HL-60 (cell line): Measurements from ENCODE around the gene IGSF9.

Experiments used
- CTCF ChIP-seq: IDR thresholded peaks from one replicate; pipeline ENCODE4 v1.5.1; 2011; ENCODE audit warnings: low read length, control low read depth, inconsistent platforms; ENCODE audit not compliant: insufficient read depth
- GABPA ChIP-seq: IDR thresholded peaks from 2 replicates; pipeline ENCODE4 v1.6.1; 2012; ENCODE audit warnings: low read depth
- POLR2AphosphoS5 ChIP-seq: IDR thresholded peaks from 2 replicates; pipeline ENCODE4 v1.6.1; 2012; ENCODE audit warnings: low read depth
- SPI1 ChIP-seq: IDR thresholded peaks from 2 replicates; pipeline ENCODE4 v1.6.1; 2012; ENCODE audit warnings: low read depth, mild to moderate bottlenecking, borderline replicate concordance
- TF ChIP-seq, protein P1 (sequence below): IDR thresholded peaks from 2 replicates; pipeline ENCODE4 v1.6.1; 2012; ENCODE audit warnings: low read depth; ENCODE audit not compliant: insufficient replicate concordance

DNA sequence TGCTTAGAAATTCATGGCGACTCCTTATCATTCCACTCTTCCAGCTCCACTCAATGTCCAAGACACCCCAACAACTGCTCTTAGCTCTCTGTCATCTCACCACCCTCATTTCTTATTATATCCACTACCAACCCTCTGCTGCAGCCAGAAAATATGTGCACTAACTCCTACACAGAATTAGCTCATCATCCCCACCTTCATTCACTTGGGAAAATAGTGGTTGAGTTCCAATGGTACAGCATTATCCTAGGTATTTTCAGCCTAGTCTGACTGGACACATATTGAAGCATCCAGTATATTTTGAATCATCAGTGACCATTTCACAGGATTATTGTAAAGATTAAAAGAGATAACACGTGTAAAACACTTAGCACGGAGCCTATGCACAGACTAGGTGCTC is 66.3 kb downstream of the IGSF9 start:
- TF ChIP-seq POLR2AphosphoS5: no peak
- TF ChIP-seq CTCF: no peak
- TF ChIP-seq, protein P1, sequence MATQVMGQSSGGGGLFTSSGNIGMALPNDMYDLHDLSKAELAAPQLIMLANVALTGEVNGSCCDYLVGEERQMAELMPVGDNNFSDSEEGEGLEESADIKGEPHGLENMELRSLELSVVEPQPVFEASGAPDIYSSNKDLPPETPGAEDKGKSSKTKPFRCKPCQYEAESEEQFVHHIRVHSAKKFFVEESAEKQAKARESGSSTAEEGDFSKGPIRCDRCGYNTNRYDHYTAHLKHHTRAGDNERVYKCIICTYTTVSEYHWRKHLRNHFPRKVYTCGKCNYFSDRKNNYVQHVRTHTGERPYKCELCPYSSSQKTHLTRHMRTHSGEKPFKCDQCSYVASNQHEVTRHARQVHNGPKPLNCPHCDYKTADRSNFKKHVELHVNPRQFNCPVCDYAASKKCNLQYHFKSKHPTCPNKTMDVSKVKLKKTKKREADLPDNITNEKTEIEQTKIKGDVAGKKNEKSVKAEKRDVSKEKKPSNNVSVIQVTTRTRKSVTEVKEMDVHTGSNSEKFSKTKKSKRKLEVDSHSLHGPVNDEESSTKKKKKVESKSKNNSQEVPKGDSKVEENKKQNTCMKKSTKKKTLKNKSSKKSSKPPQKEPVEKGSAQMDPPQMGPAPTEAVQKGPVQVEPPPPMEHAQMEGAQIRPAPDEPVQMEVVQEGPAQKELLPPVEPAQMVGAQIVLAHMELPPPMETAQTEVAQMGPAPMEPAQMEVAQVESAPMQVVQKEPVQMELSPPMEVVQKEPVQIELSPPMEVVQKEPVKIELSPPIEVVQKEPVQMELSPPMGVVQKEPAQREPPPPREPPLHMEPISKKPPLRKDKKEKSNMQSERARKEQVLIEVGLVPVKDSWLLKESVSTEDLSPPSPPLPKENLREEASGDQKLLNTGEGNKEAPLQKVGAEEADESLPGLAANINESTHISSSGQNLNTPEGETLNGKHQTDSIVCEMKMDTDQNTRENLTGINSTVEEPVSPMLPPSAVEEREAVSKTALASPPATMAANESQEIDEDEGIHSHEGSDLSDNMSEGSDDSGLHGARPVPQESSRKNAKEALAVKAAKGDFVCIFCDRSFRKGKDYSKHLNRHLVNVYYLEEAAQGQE: no peak
- TF ChIP-seq GABPA: no peak
- TF ChIP-seq SPI1: no peak
